ENCODE measurements around the gene SMCO2. TPM values are rescaled to one million over a fixed set of nuclear protein-coding genes. Genes with fewer than 3 reads are reported as not detected.

The SMCO2 gene
- total and polyA plus RNA-seq, 2 of the 13 experiments (the other 11 are each of a cell fraction or from before 2014, with no cell fraction given) = 0.15 TPM; not detected in 1

GRCh38 chr12:27549801-27550652, 103.5 kb downstream of the SMCO2 start (continued):
- TF ChIP-seq, protein P1, sequence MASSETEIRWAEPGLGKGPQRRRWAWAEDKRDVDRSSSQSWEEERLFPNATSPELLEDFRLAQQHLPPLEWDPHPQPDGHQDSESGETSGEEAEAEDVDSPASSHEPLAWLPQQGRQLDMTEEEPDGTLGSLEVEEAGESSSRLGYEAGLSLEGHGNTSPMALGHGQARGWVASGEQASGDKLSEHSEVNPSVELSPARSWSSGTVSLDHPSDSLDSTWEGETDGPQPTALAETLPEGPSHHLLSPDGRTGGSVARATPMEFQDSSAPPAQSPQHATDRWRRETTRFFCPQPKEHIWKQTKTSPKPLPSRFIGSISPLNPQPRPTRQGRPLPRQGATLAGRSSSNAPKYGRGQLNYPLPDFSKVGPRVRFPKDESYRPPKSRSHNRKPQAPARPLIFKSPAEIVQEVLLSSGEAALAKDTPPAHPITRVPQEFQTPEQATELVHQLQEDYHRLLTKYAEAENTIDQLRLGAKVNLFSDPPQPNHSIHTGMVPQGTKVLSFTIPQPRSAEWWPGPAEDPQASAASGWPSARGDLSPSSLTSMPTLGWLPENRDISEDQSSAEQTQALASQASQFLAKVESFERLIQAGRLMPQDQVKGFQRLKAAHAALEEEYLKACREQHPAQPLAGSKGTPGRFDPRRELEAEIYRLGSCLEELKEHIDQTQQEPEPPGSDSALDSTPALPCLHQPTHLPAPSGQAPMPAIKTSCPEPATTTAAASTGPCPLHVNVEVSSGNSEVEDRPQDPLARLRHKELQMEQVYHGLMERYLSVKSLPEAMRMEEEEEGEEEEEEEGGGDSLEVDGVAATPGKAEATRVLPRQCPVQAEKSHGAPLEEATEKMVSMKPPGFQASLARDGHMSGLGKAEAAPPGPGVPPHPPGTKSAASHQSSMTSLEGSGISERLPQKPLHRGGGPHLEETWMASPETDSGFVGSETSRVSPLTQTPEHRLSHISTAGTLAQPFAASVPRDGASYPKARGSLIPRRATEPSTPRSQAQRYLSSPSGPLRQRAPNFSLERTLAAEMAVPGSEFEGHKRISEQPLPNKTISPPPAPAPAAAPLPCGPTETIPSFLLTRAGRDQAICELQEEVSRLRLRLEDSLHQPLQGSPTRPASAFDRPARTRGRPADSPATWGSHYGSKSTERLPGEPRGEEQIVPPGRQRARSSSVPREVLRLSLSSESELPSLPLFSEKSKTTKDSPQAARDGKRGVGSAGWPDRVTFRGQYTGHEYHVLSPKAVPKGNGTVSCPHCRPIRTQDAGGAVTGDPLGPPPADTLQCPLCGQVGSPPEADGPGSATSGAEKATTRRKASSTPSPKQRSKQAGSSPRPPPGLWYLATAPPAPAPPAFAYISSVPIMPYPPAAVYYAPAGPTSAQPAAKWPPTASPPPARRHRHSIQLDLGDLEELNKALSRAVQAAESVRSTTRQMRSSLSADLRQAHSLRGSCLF (CRISPR knock-in tag; IDR thresholded peaks at IDR 0.05; ENCODE audit: borderline replicate concordance) = no peak
- TF ChIP-seq DPF2 (CRISPR knock-in tag; IDR thresholded peaks at IDR 0.05; ENCODE audit: borderline replicate concordance, low read depth) = peak; percentile 95
- no peak; the same call in 1 of the 2 replicates for TF ChIP-seq ZNF33A (CRISPR knock-in tag; IDR thresholded peaks at IDR 0.05; ENCODE audit: borderline replicate concordance)
- peak; percentile 57 for TF ChIP-seq HNF1A (IDR thresholded peaks at IDR 0.05; ENCODE audit: low read depth)
- TF ChIP-seq HNF1A (CRISPR knock-in tag; IDR thresholded peaks at IDR 0.05; ENCODE audit: borderline replicate concordance) = peak; percentile 85; the same call in 1 of the 2 replicates
- TF ChIP-seq TCF12 (IDR thresholded peaks at IDR 0.05) = no peak
- peak; percentile 86; the same call in 1 of the 2 replicates for TF ChIP-seq TCF12 (CRISPR knock-in tag; IDR thresholded peaks at IDR 0.05)
- peak; percentile 86 for TF ChIP-seq GFI1 (CRISPR knock-in tag; IDR thresholded peaks at IDR 0.05; ENCODE audit: borderline replicate concordance)
- TF ChIP-seq MIER2 (CRISPR knock-in tag; IDR thresholded peaks at IDR 0.05) = peak; percentile 86; the same call in 1 of the 2 replicates
- TF ChIP-seq ZC3H13 (CRISPR knock-in tag; IDR thresholded peaks at IDR 0.05) = peak; percentile 59; the same call in 1 of the 2 replicates
- TF ChIP-seq SATB2 (CRISPR knock-in tag; IDR thresholded peaks at IDR 0.05) = no peak
- no peak for TF ChIP-seq SCMH1 (CRISPR knock-in tag; IDR thresholded peaks at IDR 0.05; ENCODE audit: borderline replicate concordance)
- TF ChIP-seq KAT8 (CRISPR knock-in tag; IDR thresholded peaks at IDR 0.05) = peak; percentile 75
- TF ChIP-seq ZNF839 (CRISPR knock-in tag; IDR thresholded peaks at IDR 0.05; ENCODE audit: borderline replicate concordance) = no peak
- TF ChIP-seq MBD4 (IDR thresholded peaks at IDR 0.05; ENCODE audit: borderline replicate concordance, low read length) = no peak
- TF ChIP-seq DMTF1 (CRISPR knock-in tag; IDR thresholded peaks at IDR 0.05) = no peak
- TF ChIP-seq TAF1 (CRISPR knock-in tag; IDR thresholded peaks at IDR 0.05) = no peak

Data from HepG2 (cell line).